Stimulated activated CD4-positive, alpha-beta T cell treated with anti-CD3 and anti-CD28 coated beads, Interleukin-15, amount 100 ng/mL, for 48 hours (primary cell): ENCODE results near the gene RAPGEF1.

Source experiments
- DNase-seq, 2 donors: peaks; one replicate each; pipeline ENCODE4 v3.0.0-alpha.2; 2020; ENCODE audit warnings: low read depth in 2 of 2

The RAPGEF1 gene

DNA sequence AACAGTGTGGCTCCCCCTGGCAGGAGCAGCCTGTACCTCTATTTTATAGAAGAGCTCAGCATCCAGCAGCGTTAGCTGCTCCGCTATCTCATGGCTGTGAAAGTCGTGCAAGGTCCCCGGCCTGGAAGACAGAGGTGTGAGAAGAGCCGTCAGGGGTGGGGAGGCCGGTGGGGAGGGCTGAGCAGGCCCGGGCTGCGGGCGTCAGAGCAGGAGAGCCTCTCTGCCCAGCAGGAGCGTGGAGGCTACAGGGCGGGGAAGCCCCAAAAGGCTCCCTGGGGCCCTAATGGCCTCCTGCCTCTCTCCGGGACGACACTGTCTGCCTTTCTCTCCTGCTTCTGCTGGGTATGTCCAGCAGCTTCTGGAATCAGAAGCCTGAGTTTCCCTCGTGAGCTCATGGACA, 152.0 kb downstream of the RAPGEF1 start:
- no peak for DNase-seq

DNA sequence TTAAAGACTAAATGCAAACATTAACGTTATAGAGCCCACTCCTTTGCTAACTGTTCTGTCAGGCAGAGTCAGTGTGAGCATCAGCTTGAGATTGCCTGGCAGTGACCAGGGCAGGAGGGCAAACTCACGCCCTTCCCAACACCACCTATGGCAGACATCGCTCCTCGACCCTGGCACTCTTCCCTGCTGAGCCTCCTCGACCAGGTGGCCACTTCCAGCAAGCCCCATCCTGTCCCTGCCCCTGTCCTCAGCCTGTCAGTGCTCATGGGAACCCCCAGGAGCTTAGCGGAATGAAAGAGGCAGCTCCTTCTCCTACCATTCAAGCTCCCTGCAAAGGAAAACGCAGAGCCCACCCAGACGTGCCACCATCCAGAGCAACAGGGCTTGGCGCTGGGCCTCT, 152.5 kb downstream of the RAPGEF1 start:
- no peak for DNase-seq

DNA sequence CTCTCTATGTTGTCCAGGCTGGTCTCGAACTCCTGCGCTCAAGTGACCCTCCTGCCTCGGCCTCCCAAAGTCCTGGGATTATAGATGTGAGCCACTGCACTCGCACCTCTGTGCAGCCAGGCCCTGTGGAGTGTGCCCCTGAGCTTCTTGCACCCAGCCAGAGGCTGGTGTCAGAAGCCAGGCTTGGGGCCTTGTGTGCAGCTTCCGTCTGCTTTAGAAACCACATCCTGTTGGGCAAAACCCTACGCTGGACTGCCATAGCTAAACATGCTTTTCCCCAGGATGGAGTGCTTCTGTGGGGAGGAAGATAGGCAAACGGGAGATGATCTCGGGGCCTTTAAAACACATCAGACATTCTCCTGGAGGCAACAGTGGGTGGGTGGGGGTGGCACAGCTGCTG, 154.5 kb downstream of the RAPGEF1 start:
- DNase-seq, result peak; percentile 16 to 18

DNA sequence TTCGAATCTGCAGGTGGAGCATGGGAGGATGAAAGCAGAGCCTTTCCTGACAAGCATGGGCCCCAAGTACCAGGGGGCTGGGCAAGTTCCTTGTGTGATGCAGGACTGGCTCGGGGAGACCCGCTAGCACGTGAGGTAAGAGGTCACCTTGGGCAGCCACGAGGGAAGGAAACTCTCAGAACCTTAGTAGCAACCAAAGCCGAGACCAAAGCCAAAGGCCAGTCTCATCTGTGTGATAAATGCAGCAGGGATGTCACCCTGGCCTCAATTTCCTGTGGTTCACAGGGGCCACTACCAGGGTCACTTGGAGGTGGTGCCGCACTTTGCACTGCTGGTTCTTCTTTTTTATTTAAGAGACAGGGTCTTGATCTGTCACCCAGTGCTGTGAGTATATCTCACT, 155.0 kb downstream of the RAPGEF1 start:
- DNase-seq, result no peak

DNA sequence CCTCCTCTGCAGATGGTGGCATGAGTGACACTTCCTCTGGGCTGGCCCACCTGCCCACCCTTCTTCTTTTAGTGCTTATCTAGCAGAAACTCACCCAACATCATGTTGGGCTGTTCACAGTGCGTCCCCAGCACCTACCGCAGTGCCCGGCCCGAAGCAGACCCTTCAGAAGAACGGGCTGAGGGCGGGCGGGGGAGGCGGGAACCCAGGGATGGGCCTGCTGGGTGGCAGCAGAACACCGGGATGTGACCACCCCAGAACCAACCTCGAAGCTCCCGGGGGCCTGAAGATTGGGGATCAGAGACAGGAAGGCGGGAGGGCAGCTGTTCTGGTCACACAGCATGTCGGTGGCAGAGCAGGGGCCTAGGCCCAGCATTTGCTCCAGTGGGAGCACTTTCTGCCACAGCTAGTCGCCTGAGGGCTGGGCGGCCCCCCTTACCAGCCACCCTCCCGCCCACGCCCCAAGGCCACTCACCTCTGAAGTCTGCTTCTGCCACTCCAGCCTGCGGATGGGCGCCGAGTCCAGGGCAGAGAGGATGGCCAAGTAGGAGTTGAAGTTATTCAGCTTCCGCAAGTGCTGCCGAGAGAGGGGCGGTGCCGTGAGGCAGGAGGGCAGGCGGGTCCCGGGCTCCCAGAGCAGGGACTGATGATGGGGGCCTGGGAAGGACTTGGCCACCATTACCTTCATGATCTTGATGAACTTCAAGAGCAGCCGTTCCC, 155.9 kb downstream of the RAPGEF1 start:
- DNase-seq, result no peak

DNA sequence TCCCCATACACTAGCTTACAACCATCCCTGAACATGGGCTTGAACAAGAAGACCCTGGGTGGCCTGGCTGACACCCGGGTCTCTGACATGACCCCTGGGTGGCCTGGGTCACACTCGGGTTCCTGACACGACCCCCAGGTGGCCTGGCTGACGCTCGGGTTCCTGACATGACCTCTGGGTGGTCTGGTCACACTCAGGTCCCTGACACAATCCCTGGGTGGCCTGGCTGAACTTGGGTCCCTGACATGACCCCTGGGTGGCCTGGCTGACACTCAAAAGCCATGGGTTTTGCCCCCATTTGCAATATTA, 156.6 kb downstream of the RAPGEF1 start:
- no peak for DNase-seq

DNA sequence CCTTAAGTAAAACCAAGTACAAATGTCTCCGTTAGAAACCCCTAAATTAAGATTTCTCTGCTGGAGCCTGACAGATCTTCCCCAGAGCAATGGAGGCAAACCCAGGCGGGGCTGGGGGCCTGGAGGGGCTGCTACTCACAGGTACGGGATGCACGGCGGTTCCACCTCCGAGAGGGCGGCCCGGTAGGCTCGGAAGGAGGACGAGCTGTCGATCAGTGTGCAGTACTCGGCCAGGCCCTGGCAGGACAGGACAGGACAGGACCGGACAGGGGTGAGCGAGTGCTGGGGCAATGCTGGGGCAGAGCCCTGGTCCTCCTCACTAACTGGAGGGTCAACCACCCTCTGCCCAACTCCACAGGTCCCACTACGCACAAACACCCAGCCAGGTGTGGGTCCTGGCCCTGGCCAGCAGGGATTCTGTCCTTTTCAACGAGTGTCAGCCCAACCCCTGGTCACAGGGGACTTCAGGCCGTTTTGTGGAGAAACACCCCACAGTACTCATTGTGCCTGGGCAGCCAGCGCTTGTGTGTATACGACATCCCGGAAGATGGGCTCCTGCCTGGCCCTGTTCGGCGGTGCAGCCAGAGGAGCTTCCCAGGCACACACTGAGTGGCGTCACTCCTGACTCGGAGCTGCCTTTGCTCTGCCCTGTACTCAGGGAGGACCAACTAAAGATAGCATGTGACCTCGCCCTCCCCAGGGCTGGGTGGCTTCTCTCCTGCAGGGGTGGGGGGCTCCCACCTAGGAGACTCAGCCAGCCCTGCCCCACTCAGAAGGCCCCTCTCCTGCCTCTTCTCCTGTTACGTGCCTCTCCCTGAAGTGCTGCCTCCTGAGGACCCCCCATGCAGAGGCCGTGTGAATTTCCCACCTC, 157.2 kb downstream of the RAPGEF1 start:
- no peak for DNase-seq

DNA sequence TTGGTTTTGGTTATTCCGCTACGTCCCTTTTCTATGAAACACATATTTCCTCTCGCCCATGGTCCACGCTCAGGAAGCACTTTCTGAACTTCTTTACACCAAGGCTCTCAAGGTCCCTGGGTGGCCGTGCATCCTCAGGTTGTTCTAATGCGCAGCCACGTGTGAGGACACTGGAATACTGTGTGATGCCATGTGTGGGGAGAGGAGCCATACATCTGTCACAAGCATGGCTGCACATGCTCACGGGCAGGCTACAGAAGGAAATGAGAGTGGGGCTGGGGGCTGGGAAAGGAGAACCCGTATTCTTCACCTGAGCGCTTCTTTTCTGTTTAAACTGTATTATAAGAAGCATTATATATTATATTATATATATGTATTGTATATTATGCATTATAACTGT, 157.8 kb downstream of the RAPGEF1 start:
- no peak for DNase-seq

DNA sequence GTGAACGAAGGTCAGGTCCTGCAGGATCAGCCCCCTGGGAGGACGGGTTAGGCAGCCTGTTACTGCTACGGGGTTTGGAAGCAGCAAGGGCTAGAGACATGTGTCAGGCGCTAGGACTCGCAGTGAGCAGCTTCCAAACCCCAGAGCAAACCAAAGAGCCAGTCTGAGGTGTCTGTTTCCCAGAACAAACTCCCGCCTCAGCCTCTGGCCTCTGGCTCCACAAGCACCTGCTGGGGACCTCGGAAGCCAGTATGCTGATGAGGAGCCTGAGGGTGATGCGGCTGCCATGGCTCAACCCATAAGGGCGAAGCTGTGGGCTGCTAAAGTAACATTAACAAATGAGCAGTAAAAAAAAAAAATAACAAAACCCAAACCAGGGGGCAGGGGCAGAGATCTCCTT, 159.5 kb downstream of the RAPGEF1 start:
- no peak for DNase-seq

DNA sequence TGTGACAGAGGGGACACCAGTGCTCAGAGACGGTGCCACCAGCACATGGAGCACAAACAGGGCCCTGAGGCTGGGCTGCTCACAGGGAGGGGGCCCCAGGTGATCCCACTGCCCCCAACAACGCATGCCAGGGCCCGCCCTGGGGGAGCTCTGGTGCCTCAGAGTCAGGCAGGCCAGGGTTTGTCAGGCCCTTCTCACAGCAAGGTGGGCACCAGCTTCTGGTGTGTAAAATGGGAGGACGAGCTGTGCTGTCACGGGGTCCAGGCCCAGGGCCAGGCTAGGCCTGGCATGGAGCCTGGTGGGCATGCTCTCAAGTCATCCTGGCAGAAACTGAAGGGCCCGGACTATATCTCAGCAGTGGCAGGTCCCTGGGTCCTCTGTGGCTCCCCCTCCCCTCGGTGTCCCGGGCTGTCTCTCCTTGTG, 160.1 kb downstream of the RAPGEF1 start:
- DNase-seq, result no peak

DNA sequence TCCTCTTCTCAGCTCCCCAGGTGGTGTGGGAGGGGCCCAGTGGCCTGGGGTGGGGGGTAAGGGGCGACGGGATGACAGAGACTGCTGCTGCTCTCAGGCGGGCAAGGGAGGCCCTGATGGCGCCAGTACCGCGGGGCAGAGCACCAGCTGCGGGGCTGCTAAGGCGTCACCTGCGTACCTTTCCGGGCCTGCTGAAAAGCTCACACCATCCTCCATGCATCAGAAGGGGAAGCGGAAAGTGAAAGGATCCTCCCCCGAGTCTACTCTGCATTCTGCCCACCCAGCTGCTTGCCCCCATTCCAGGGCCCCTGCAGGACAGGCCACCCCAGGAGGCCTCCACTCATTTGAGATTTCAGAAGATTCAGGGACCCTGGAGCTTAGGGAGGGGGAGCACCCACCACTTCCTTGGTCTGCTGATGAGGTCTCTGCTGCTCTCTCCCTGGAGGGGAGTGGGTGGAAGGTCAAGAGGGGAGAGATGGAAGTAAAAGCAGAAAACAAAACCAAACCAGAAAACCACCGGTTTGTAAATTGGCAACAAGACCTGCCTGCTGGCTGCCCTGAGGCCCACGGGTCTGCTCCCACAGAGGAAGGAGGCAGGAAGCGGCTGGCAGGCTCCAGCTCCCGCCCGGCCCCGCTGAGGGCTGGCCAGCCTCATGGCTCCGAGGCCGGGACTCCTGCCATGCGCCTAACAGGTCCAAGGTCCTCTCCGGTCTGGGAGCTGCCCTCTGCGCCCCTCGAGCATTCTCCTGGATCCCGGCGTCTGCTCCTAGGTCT, 161.0 kb downstream of the RAPGEF1 start:
- DNase-seq, result peak; percentile 22 to 25

DNA sequence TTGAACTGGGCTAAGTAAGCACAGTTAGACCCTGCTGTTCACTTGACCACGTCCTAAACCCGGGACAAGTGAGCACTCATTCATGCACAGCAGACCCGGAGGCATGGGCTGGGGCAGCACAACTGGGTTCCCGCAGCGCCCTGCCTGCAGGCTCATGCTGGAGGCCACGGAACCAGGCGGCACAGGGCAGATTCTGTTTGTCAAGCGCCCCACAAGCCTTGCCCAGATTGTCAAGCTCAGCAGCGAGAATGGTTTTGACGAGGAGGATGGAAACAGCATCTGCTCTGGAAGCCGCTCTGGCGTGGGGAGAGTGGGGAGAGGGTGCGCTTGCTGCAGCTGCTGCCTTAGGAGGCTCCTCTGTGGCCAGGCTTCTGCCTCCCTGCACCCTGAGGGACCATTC, 161.9 kb downstream of the RAPGEF1 start:
- no peak for DNase-seq

DNA sequence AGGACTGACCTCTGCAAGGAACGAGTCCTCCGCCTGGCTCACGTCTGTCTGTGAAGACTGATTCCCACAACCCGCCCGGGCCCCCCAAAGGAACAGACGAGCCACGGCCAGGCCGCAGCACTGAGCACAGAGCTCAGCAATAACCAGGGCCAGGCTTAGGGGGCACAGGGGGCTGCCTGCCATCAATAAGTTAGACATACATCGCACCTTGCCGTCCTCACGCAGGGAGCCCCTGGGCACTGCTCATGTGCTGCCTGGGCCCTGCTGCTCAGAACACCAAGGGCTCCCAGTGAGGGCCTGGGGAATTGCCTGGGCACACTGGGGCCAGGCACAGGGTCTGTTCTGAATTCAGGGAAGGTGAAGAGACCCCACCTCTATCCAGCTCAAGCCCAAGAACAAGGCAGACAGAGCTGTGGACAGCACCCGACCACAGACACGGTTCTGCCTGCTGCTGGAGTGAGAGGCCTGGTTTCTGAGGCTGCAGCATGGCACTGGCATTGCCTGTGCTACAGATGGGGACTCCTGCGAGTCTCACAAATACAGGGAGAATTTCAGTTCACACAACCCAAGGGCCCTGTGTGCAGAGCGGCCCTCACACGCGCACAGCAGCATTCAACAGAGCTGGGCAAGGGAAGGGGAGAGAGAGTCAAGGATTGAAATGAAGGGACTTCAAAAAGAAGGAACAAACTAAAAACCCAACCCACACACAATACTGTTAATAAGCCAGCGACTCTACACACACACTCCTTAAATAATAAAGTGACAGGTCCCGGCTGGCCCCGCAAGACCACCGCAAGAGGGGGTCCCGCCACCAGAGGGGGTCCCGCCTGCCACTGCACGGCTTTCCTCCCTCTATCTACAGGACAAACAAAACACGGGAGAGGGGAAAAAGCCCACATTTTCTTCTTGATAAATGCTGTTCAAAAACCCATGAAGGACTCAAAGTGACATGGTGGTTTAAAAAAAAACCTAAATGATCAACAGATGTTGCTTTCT, 162.6 kb downstream of the RAPGEF1 start:
- no peak for DNase-seq

DNA sequence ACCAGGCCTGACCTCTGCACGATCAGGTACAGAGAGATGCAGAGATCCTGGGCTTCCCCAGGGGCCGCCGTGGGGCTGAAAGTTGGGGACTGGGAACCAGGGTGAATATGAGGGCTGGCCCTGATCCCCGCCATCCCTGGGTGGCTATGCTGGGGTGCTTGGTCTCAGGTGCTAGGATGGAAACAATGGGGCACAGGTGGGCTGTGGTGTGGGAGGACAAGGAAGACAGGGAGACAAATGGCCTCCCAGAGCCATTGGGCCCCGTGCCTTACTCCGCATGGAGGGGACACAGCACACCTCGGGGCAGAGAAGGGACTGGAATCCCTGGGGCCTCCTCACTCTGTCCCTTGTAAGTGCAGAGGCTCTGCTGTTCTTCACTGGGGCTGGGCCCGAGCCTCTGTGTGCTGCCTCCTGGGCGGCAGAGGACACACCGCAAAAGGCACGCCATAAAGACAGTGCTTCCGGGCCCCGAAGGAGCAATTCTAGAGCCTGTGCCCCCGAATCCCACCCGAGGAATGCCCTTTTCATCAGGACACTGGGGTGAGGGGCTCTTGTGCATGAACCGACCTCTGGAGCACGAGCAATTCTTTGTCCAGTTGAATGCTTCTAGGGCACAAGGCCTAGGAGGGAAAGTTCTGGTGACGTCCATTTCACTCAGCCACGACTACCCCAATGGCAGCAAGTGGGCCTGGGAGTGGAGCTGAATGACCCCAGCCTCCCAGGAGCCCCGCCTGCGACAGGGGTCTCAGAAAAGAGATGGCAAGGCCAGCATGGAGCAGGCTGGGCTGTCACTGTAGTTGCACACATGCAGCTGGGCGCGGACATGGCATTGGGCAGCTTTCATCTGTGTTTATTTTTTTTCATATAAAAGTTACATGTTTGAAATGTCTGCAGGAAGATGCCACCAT, 163.7 kb downstream of the RAPGEF1 start:
- DNase-seq, result no peak

DNA sequence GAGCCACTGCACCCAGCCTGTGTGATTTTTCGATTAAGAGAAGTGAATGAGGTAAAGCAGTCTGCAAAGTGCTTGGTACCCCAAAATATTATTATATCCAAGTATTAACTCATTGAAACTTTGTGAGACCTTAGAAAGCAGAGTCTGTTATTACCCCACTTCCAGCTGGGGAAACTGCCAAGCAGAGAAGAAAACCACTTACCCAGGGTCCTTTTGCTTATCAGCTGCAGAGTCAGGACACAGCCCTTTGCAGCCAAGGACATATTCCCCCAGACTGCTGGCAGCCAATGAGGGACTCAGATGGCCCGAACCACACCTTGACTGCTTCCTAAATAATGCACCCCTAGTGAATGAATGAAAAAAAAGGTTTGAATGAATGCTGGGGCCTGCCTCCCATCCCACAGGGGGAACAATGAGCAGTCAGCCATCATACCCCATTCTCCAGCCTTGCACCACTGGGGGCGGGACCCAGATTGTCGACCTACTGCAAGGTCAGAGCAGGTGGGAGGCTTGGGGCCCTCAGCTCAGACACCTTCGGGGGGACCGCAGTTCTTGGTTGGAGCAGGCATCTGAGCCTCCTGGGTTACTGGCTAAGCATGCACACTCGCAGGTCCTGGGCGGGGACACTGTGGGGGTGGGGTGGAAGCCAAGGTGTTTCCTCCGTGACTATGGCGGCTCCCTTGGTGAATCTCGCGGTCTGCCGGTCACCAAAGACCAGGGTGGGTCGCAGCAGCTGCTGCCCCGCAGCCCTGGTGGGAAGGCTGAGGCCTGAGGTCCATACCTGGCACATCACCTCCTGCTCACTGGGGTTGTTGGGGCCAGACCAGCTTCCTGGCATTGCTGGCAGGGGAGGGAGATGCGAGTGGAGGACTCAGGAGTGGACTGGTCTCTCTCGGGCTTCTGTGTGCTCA, 164.9 kb downstream of the RAPGEF1 start:
- no peak for DNase-seq

DNA sequence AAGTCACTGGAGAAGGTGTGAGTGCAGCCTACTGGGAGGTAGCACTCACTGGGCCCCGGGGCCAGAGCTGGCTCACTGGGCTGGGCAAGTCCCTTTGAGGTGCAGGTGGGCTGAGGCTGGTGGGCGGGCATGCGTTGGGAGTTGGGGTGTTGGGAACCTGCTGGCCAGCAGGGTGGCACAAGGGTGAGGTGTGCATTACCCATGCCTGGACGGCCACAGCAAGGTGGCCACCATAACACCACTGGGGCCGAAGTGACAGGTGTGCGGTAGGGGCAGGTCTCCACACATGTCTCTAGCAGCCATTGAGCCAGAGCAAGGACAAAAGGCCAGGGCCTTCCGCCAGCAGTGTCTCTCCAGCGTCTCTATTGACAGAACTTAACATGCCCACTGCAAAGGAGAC, 172.0 kb downstream of the RAPGEF1 start:
- no peak for DNase-seq

DNA sequence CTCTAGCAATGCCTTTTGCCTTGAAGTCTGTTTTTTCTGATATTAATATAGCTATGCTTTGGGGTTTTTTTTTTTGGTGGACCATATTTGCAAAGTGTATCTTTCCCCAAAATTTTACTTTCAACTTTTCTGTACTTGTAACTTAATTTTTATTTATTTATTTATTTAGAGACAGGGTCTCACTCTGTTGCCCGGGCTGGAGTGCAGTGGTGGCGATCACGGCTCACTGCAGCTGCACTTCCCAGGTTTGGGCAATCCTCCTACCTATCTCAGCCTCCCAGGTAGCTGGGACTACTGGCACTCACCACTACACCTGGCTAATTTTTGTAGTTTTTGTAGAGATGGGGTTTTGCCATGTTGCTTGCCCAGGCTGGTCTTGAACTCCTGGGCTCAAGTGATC, 173.7 kb downstream of the RAPGEF1 start:
- DNase-seq, result no peak

DNA sequence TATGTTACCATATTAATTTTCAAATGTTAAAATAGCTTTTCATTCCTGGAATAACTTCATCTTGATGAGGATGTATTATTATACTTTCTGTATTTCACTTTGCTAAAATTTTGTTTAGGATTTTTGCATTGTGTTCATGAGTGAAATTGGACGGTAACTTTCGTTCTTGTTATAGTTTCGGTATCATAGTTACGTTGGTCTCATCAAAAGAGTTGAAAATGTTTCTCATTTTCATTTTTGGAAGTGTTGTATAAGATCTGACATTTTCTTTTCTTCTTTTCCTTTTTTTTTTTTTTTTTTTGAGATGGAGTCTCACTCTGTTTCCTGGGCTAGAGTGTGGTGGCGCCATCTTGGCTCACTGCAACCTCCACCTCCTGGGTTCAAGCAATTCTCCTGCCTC, 174.5 kb downstream of the RAPGEF1 start:
- DNase-seq, result no peak
